ENCODE results near the gene ZDHHC15.
"Not testable (repeated sequence)": the region's sequence is repeated elsewhere in the genome, so short reads cannot be mapped to it uniquely, and the experiment has no call there.

Gene ZDHHC15

GRCh38 chrX:75546724-75547511, 24.1 kb upstream of the ZDHHC15 start:
- H3K4me2 ChIP-seq (ENCODE audit: low read length), result no peak overlapping the region
- H3K9ac ChIP-seq (ENCODE audit: low read length), result no peak overlapping the region
- H4K20me1 ChIP-seq (ENCODE audit: insufficient read depth, low read length), result no peaks in the 10 kb centered on the region
- H3K9me3 ChIP-seq (ENCODE audit: low read length), result no peaks in the 10 kb centered on the region
- H3K79me2 ChIP-seq (ENCODE audit: insufficient read depth, low read length), result no peaks in the 10 kb centered on the region
- no peaks in the 10 kb centered on the region for H3K36me3 ChIP-seq (ENCODE audit: insufficient read depth, low read length)
- H2AFZ ChIP-seq (ENCODE audit: low read length), result no peak overlapping the region
- no peaks in the 10 kb centered on the region for H3K9me2 ChIP-seq (ENCODE audit: low read depth, low read length)
- no peaks in the 10 kb centered on the region for H3K27me3 ChIP-seq (ENCODE audit: insufficient read depth, low read length)
- no peak overlapping the region for H3K27ac ChIP-seq (ENCODE audit: low read depth, low read length, poor library complexity, severe bottlenecking)
- H3K4me3 ChIP-seq (ENCODE audit: low read depth, low read length, poor library complexity, severe bottlenecking), result no peak overlapping the region
- H3F3A ChIP-seq (ENCODE audit: insufficient read depth, low read length), result no peaks in the 10 kb centered on the region
- no peak for TF ChIP-seq EZH2 (IDR thresholded peaks at IDR 0.05; ENCODE audit: borderline replicate concordance, low read length)
- no peak for TF ChIP-seq CTCF (IDR thresholded peaks at IDR 0.05; ENCODE audit: low read length)
- no peaks in the 10 kb centered on the region for H3K4me1 ChIP-seq (ENCODE audit: insufficient read depth, low read length, severe bottlenecking)

- Histone ChIP-seq H3K4me2 (ENCODE audit: low read length) (no peak overlapping the region), H3K9me2 (ENCODE audit: low read depth, low read length) (no peaks in the 10 kb centered on the region), H3F3A (ENCODE audit: insufficient read depth, low read length) (no peaks in the 10 kb centered on the region), H3K9ac (ENCODE audit: low read length) (no peak overlapping the region), H3K4me1 (ENCODE audit: insufficient read depth, low read length, severe bottlenecking) (no peaks in the 10 kb centered on the region), H3K9me3 (ENCODE audit: low read length) (no peaks in the 10 kb centered on the region), H3K27me3 (ENCODE audit: insufficient read depth, low read length) (no peaks in the 10 kb centered on the region), H3K4me3 (ENCODE audit: low read depth, low read length, poor library complexity, severe bottlenecking) (no peak overlapping the region), H2AFZ (ENCODE audit: low read length) (no peak overlapping the region), H3K27ac (ENCODE audit: low read depth, low read length, poor library complexity, severe bottlenecking) (no peak overlapping the region), H4K20me1 (ENCODE audit: insufficient read depth, low read length) (no peaks in the 10 kb centered on the region), H3K79me2 (ENCODE audit: insufficient read depth, low read length) (no peaks in the 10 kb centered on the region), H3K36me3 (ENCODE audit: insufficient read depth, low read length) (no peaks in the 10 kb centered on the region)
- TF ChIP-seq CTCF (IDR thresholded peaks at IDR 0.05; ENCODE audit: low read length) (no peak), EZH2 (IDR thresholded peaks at IDR 0.05; ENCODE audit: borderline replicate concordance, low read length) (no peak)
These were observed 21.9 kb upstream of the ZDHHC15 start for GRCh38 chrX:75544786-75545185.

GRCh38 chrX:75483933-75484332, 38.9 kb downstream of the ZDHHC15 start:
- H3K27me3 ChIP-seq (ENCODE audit: insufficient read depth, low read length), result no peaks in the 10 kb centered on the region
- no peak for TF ChIP-seq EZH2 (IDR thresholded peaks at IDR 0.05; ENCODE audit: borderline replicate concordance, low read length)
- TF ChIP-seq CTCF (IDR thresholded peaks at IDR 0.05; ENCODE audit: low read length), result no peak
- no peak overlapping the region for H2AFZ ChIP-seq (ENCODE audit: low read length)

GRCh38 chrX:75461780-75462179, 61.1 kb downstream of the ZDHHC15 start:
- not testable (repeated sequence) for H3K36me3 ChIP-seq (ENCODE audit: insufficient read depth, low read length); H3K27me3 ChIP-seq (ENCODE audit: insufficient read depth, low read length)

More at GRCh38 chrX:75483933-75484332, 38.9 kb downstream of the ZDHHC15 start:
- Histone ChIP-seq H3K9ac (ENCODE audit: low read length) (no peak overlapping the region), H4K20me1 (ENCODE audit: insufficient read depth, low read length) (no peaks in the 10 kb centered on the region), H3K9me2 (ENCODE audit: low read depth, low read length) (no peaks in the 10 kb centered on the region), H3K4me3 (ENCODE audit: low read depth, low read length, poor library complexity, severe bottlenecking) (no peak overlapping the region), H3K36me3 (ENCODE audit: insufficient read depth, low read length) (no peaks in the 10 kb centered on the region), H3K9me3 (ENCODE audit: low read length) (no peaks in the 10 kb centered on the region), H3K4me1 (ENCODE audit: insufficient read depth, low read length, severe bottlenecking) (no peaks in the 10 kb centered on the region), H3K79me2 (ENCODE audit: insufficient read depth, low read length) (no peaks in the 10 kb centered on the region), H3F3A (ENCODE audit: insufficient read depth, low read length) (no peaks in the 10 kb centered on the region), H3K27ac (ENCODE audit: low read depth, low read length, poor library complexity, severe bottlenecking) (no peak overlapping the region), H3K4me2 (ENCODE audit: low read length) (no peak overlapping the region)

More at GRCh38 chrX:75461780-75462179, 61.1 kb downstream of the ZDHHC15 start:
- not testable (repeated sequence) for H3K9ac ChIP-seq (ENCODE audit: low read length); H2AFZ ChIP-seq (ENCODE audit: low read length); H3F3A ChIP-seq (ENCODE audit: insufficient read depth, low read length); H3K4me1 ChIP-seq (ENCODE audit: insufficient read depth, low read length, severe bottlenecking); H3K4me3 ChIP-seq (ENCODE audit: low read depth, low read length, poor library complexity, severe bottlenecking); H3K9me3 ChIP-seq (ENCODE audit: low read length); H4K20me1 ChIP-seq (ENCODE audit: insufficient read depth, low read length); H3K4me2 ChIP-seq (ENCODE audit: low read length); H3K27ac ChIP-seq (ENCODE audit: low read depth, low read length, poor library complexity, severe bottlenecking); H3K9me2 ChIP-seq (ENCODE audit: low read depth, low read length); H3K79me2 ChIP-seq (ENCODE audit: insufficient read depth, low read length)

All from OCI-LY1 (cell line).